NCI-H1048 (cell line): ENCODE results near the gene MYO1A.
A peak's percentile ranks its signal among the peaks of the same experiment; 100 is the strongest.

Experiments
- DNase-seq: peaks from one replicate; lab custom pipeline; 2025; lab: John Stamatoyannopoulos, UW

Gene MYO1A

DNA sequence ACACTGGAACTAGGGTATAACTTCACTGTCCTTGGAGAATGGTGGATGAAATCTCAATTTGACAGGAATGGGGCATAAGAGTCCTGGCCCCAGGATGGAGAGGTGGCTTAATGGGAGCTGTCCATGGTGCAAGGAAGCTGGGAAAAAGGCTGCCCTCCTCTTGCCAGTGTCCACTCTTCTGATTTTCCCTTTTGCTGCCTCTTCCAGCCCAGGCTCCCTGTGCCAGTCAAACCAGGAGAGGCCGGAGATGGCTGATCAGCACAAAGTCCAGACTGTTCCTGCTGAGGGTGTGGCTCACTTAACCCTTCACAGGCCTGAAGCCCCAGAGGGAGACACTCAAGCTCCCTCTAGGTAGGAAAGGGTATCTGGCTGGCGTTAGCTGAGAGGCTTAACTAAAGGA lies at the start of gene MYO1A:
Gene MYO1A, minus strand, starts transcription at position 240 of the 400 bp plus-strand sequence. CDS start 1,806 bp downstream, outside the sequence.
- no peak for DNase-seq

DNA sequence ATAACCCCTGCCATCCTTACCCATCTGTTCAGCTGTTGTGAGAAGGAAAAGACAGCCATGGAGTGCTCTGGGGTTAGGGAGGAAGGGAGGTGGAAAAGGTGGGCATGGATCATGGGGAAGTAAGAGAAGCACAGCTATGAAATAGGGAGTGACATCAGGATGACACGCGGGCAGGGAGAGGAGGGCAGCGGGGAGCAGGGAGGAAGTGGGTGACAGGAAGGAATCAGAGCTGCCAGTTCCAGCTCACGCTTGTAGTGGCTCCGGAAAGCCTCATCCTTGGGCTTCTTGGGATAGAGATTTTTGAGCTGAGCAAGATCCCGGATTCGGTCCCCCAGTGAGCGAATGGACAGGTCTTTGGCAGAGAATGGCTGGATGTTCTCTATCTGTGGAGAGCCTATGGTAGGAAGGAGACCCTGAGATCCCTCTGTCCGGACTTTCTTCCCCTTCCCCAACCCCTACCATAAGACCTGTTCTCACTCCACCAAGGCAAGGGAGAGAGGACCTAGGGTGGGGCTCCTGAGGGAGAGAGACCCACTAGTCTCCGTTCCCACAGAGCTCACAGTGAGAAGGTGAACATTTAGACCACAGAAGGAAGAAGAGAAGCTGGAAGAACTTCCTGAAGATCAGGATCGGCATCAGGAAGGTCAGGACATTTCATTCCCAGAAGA lies 49.3 kb upstream of the MYO1A start:
- DNase-seq, result no peak

DNA sequence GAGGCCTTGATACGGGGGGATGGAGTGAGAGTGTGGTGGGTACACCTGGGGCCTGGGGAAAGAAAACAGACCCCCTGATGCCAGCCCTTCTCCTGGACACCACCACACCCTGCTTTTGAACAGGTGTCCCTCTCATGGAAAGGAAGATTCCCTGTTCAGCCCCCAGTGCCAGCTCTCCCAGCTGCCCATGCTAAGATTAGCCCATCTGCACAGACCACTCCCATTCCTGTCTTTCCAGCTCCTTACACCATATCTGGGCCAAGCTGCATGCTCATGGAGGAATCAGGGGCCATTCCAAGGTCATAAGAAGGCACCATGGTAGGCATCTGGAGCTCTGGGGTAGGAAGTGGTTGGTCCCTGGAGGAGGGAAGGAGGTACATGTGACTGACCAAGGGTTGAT lies 48.6 kb upstream of the MYO1A start:
- no peak for DNase-seq

DNA sequence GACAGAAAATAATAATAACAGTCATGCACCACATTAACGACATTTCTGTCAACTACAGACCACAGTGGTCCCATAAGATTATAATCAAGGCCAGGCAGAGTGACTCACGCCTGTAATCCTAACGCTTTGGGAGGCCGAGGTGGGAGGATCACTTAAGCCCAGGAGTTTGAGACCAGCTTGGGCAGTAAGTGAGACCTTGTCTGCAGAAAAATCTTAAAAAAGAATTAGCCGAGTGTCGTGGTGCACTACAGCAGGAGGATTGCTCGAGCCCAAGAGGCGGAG lies 47.6 kb upstream of the MYO1A start:
- no peak for DNase-seq

DNA sequence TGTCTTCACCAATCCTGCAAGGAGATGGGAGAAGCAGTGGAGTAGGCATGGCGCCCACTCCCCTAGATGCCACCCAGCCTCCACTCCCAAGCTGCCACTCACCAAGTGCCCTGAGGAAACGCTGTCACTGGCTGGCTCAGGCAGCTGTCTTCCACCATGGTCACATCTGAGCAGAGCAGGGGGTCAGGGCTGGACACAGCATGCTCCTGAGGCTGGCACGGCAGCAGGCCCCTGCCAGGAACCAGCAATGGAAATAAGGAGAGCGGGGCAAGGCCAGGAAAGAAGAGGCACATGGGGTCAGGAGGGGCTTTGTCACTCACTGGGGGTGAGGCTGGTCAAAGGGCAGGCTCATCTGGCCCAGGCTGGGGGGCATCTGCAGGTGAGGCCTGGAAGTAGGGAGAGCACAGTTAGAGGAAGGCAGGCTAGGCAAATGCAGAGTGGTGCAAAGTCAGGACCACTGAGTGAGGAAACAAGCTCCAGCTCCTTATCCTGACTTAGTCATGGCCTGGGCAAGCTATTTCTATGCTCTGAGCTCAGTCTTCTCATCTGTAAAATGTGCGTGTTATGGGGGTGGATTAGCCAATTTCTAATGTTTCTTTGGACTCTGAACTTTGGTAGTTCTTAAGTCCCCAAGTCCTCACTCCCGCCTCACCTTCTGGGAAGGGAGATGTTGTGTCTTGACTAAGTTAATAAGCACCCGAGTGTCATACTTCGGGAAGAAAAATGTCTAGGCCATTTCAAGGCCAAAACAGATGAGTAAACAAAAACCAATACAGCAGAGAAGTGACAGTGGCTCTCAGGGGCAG lies 47.0 kb upstream of the MYO1A start:
- DNase-seq, result no peak

DNA sequence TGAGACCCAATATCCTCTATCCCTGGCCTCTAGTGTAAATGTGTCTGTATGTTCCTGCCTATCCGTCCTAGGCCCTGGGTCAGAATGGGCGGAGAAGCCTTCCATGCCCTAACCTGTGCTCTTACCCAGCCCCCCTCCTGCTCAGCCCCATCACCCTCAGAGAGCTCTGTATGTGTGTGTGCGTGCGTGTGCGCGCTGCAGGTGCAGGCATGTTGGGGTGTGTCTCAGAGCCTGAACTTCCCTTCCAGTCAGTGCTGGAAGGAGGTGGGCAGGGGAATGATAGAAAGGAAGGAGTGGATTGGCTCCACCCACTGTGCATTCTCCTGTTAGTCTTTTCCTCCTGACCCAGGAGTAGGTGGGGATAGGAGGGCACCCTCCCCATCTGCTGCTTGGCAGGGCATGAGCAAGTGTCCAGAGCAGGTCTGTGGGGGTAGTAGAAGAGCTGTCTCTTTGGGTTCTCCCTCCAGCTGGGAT lies 46.2 kb upstream of the MYO1A start:
- no peak for DNase-seq

DNA sequence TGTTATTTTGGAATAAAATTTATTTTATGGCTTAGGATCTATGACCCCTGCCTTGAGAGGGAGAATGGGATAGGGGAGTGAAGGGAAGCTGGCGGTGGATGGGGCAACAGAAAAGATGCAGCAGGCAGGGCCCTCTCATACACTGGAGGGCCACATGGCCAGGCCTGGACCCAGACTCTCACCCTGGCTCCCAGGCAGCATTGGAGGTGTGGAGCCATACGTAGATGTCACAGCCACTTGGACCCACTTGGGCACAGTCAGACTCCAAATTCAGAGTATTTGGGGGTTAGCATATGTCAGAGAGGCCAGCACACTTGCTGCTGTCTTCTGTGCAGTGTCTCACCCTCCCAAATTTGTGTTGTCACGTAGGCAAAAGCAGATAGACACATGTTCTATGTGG lies 45.5 kb upstream of the MYO1A start:
- DNase-seq, result no peak

DNA sequence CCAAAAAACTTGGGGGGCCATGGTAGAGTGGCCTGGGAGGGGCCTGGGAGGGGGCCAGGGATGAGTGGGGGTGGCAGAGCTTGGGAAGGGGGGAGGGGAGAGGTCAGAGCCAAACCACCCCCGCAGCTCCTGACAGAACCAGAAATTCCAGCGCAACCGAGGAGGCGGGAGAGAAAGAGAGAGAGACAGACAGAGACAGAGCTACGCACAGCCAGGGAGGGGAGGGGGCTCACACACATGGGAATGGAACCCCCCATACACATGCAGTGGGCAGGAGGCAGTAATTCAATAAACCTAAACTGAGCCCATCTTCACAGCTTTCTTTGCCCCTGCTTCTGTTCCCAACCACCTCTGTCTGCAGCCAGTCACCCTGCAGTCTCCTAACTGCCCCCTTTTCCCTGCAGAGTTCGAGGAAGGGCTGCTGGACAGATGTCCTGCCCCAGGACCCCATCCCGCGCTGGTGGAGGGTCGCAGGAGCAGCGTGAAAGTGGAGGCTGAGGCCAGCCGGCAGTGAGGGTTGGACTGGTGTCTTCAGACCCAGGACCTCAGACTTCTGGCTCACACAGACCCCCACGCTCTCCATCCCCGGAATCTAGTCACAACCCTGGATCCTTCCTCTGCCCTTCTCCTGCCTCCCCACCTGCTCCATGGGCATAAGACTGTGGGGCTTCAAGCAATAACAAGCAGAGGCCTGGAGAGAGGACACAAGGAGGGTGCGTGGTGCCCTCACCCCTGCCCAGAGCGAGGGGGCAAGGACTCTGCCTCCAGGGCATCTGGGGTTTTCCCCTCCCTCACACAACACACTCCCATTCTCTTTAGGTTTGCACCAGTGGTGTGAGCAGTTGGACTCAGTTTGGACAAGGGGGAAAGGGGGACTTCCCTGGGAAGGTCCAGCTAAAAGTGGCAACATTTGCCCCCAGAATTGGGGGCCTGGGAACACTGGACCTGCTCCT lies 44.6 kb upstream of the MYO1A start:
- no peak for DNase-seq

DNA sequence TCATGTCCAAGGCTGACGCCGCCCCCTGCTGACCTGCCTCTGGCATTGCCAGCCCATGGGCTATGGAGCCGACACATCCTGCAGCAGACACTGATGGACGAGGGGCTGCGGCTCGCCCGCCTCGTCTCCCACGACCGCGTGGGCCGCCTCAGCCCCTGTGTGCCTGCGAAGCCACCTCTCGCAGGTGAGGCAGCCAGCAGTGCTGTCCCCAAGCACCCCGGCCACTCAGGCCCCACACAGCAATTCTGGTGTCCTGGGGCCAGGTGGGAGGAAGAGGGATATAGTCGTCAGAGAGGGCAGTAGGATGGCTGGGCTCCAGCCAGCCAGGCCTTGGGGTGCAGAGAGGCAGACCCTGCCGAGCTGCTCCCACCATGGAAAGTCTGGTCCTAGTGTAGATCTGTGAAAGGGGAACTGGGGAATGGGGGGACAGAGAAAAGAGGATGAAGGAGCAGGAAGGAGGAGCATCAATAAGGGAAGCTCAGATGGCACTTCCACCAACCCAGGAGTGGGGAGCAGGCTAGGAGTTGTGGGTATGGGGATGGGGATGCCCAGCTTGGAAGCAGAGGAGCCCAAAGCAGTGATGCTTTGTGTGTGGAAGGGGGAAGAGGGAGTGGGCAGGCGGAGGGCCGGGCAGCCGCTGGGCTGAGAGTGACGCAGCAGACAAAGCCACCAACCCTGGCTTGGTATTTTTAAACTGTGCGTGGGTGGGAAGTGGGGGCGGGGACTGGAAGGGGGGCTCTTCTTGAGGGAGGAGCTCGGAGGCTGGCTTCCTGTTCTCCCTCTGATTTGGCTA lies 43.7 kb upstream of the MYO1A start:
- DNase-seq, result no peak

DNA sequence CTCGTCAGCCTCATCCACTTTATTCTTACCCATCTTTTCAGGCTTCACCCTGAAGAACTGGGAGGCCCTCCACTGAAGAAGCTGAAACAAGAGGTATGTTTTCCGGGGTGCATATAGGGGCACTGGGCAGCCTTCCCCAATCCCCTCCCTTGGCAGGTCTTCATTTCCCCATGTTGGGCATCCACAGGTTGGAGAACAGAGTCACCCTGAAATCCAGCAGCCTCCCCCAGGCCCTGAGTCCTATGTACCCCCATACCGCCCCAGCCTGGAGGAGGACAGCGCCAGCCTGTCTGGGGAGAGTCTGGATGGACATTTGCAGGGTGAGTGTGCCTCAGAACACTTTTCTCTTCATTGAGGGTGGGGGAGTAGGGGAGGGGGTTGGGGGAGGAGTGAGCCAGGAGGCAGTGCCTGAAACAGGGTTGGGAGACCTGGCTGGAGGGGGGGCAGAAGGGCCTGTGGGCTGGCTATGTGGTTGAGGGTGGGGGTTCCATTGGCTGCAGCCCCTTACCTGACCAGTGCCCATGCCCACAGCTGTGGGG lies 43.0 kb upstream of the MYO1A start:
- DNase-seq, result no peak

DNA sequence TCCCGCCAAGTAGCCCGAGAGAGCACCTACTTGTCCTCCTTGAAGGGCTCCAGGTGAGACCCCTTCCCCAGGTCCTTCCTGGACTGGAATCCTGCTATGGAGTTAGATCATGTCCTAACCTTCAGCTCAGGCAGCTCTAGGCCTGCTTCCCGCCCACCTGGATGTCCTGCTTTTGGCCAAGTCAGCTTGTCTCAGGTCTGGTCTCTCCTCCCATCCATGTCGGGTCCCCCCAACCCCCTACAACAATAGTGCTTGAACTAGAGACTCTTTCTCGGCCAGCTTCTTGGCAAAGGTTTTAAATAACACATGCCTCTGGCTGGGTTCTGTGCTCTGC lies 42.6 kb upstream of the MYO1A start:
- DNase-seq, result no peak

DNA sequence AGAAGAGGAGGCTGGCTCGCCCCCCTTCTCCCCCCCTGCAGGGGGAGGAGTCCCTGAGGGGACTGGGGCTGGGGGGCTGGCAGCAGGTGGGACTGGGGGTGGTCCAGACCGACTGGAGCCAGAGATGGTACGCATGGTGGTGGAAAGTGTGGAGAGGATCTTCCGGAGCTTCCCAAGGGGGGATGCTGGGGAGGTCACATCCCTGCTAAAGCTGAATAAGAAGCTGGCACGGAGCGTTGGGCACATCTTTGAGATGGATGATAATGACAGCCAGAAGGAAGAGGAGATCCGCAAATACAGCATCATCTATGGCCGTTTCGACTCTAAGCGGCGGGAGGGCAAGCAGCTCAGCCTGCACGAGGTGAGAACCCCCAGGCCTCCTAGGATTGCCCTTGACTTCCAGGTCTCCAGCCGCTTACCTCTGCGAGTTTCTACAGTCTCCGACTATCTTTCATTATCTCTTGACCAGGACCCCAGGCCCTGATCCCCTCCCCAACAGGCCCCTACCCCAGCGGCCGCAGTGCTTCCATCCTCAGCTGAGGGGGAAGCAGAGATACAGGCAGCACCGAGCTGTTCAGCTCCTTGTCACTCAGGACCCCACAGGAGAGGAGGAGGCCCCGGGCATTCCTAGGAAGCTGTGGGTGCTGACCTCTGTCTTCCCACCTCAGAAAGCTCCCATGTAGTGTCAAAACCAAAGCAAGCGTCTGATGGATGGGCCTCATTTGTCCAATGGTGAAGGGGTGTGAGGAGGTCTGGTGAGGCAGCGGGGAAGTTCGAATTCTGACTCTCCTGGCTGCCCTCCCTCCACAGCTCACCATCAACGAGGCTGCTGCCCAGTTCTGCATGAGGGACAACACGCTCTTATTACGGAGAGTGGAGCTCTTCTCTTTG lies 42.0 kb upstream of the MYO1A start:
- no peak for DNase-seq

DNA sequence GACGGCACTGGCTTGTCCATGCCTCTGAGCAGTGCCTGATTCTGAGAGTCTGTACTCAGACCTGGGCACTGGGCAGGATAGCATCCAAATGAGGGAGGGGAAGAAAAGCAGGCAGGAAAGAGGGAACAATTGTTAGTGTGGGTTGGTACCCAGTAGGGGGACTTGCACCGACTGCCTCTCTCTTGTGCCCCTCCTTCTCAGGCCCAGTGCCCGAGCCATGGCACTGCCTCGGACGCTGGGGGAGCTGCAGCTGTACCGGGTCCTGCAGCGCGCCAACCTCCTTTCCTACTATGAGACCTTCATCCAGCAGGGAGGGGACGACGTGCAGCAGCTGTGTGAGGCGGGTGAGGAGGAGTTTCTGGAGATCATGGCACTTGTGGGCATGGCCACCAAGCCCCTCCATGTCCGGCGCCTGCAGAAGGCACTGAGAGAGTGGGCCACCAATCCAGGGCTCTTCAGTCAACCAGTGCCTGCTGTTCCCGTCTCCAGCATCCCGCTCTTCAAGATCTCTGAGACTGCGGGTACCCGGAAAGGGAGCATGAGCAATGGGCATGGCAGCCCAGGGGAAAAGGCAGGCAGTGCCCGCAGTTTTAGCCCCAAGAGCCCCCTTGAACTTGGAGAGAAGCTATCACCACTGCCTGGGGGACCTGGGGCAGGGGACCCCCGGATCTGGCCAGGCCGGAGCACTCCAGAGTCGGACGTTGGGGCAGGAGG lies 41.2 kb upstream of the MYO1A start:
- no peak for DNase-seq

DNA sequence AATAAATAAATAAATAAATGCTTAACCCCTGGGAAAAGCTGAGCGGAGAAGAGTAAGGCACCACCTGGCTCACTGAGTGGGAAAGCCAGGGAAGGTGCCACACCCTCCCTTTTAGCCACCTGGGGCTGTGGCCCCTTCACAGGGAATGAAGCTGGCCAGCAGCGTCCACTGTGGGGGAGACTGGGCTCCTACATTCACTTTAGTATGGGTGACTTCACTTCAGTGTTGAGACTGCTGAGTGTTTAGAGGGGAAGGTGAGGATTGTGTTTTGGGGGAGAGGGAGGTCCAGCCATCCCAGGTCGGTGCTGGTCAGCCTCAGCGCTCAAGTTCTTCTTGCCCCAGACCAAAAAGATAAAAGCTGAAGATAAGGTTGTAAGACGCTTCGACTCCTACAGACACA lies 40.6 kb upstream of the MYO1A start:
- DNase-seq, result no peak

DNA sequence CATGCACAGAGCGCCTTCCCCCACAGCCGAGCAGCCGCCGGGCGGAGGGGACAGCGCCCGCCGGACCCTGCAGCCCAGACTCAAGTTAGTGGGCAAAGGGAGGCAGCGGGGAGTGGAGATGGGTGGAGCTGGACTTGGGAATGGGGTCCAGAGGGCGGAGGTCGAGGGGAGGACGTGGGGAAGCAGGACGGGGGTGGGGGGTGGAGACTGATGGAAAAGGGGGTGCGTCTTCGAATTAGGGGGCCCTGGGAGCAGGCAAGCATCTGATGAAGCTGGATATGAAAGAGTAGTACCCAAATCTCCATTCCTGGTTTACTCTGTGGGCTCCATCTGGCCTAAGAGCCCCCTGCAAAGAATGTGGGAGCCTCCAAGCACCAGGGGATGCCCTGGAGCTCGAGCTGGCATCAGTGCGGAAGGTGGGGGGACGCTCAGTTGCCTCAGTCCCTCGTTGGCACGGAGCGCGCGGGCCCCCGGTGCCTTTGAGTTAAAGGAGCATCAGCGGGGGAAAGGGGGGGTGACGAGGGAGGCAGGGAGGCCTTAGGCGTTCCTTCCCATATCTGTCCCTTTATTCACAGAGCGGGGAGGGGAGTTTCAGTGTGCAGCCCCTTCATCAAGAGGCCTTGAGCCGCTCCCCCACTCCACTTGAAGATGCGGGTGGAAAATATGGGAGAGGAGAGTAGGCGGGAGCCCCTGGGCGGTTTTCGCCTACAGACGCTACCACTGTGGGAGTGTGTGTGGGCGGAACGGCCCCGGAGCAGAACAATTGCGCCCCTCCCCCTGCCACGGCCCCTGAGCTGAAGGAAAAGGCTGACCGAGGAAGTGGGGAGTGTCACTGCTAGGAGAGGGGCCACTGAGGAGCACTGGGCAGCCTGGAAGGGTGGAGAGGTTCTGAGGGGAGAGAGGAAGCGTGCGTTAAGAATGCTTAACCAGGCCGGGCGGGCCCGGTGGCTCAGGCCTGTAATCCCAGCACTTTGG lies 39.6 kb upstream of the MYO1A start:
- DNase-seq, result no peak

DNA sequence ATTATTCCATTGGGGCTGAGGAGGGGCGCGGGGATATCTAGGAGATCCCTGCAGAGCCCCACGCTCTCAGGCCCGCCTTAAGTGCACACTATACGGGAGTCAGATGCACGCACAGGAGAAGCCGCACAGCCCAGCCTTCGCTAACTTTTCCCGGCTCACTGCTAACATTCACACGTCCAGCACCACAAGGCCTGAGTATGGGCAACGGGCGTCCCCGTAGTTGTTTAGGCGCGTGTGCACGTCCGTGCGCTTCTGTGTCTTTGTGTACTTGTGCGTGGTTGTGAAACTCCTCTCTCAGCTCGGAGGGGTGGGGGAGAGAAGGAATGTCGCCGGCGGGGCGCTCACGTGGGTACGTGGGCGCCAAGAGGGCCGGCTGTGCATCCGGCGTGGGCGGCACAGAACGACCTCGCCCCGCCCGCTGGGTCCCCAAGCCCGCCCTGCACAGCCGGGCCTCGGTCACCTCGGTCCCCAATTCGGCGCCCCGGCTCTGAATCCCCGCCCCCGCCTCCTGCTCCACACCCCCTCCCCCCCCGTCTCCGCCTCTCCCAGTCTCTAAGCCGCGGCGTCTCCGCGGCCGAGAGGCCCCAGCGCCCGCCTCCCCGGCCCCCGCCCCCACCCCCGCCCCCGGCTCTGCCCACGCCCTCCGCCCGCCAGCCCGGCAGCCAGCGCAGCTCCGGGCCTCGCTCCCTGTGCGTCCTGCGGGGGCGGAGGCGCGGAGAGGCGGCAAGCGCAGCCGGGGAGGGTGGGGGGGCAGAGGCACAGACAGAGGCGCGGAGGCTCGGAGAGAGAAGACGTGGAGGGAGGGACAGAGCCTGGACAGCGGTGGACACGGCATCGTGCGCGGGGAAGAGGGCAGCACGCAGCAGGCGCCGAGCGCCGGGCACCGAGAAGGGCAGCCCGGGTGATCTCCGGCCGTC lies 38.7 kb upstream of the MYO1A start, which contains the start of gene NAB2:
Gene NAB2, plus strand, starts transcription at position 761 of the 917 bp plus-strand sequence. CDS start 158 bp downstream, outside the sequence.
- peak; percentile 80 for DNase-seq

DNA sequence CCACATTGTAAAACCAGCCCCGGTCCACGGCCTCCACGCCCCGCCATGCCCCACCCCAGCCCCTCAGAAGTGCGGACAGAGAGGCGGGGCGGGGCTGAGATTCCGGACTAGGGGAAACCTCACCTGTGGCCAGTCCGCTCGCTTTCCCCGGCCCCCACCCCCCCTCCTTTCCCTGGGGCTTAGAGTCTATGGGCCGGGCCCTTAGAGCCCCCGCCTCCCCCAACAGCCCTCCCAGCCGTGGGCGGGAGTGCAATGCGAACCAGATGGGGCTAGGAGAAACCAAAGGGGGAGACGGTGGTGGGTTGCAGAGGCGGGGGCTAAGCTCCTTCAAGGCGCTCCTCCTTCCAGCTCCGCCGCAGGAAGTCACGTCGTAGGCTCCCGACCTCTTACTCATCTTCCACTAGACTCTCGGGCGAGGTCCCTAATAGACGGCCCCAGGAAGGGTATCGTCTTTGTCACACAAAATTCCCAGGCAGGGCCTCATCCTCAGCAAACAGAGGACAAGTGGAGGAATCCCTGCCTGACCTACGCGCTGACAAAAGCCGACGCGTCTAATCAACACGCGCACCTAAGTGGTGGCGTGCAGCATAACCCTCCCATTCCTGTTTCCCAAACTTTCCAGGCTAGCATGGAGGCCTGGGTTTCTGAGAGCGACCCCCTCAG lies 37.9 kb upstream of the MYO1A start:
- DNase-seq, result peak; percentile 39
